Tibial nerve (tissue), 4 donors: ENCODE measurements around the gene FBXO30. TPM values are rescaled to one million over a fixed set of nuclear protein-coding genes. Genes with fewer than 3 reads are reported as not detected.

Experiments used
- DNase-seq, 2 donors: peaks; one replicate each; pipeline ENCODE4 v3.0.0-alpha.2; 2019; ENCODE audit warnings: low spot score in 2 of 2
- H3K27ac ChIP-seq, 4 donors: fragments of 200-600 bp; sonication (generic) in 3 of 4; one replicate each; pipeline ENCODE4 v1.5.1; 2017 to 2019; ENCODE audit warnings: mild to moderate bottlenecking in 1 of 4
- H3K27me3 ChIP-seq, 2 donors: fragments of 200-600 bp; sonication (generic) in 1 of 2; one replicate each; pipeline versions ENCODE4 v1.5.1 to v1.6.0; 2017 to 2019
- H3K36me3 ChIP-seq, 3 donors: fragments of 200-600 bp; sonication (generic); one replicate each; pipeline ENCODE4 v1.5.1; 2018 to 2019
- H3K4me1 ChIP-seq, 4 donors: fragments of 200-600 bp; sonication (generic) in 3 of 4; one replicate each; pipeline ENCODE4 v1.5.1; 2017 to 2019
- H3K4me3 ChIP-seq, 4 donors: fragments of 200-600 bp; sonication (generic) in 3 of 4; one replicate each; pipeline ENCODE4 v1.5.1; 2017 to 2019; ENCODE audit warnings: mild to moderate bottlenecking in 1 of 4, moderate library complexity in 1 of 4
- H3K9me3 ChIP-seq, 4 donors: fragments of 200-600 bp; sonication (generic) in 3 of 4; one replicate each; pipeline ENCODE4 v1.5.1; 2017 to 2019
- EP300 ChIP-seq, 2 donors: sonication (generic); formaldehyde crosslinking; IDR thresholded peaks; one replicate each; pipeline ENCODE4 v1.6.1; 2017; ENCODE audit warnings: antibody characterized with exemption in 2 of 2, mild to moderate bottlenecking in 1 of 2
- POLR2A ChIP-seq, 2 donors: fragments of 450-650 bp; IDR thresholded peaks; one replicate each; pipeline ENCODE4 v1.6.1; 2017; ENCODE audit warnings: antibody characterized with exemption in 2 of 2, mild to moderate bottlenecking in 2 of 2, moderate library complexity in 2 of 2
- WGBS, 2 donors: methylation state at CpG; one replicate each; pipeline ENCODE4 v1.1.5; 2018; 5-methylcytosine and 5-hydroxymethylcytosine counted together
- total RNA-seq, 4 donors: library from RNA; depleted of rRNA; stranded (reverse); fragments of >200 nt; gene quantifications; one replicate each; pipeline ENCODE4 v1.1.0, GENCODE V29; 2016
- TF ChIP-seq, protein P1 (sequence below), 5 experiments: fragments of 200-600 bp in 3 of 5; fragments of 450-650 bp in 2 of 5; sonication (generic) in 3 of 5; IDR thresholded peaks; one replicate each; pipeline ENCODE4 v1.5.1; 2016 to 2019; ENCODE audit warnings: antibody characterized with exemption in 5 of 5, mild to moderate bottlenecking in 3 of 5, moderate library complexity in 2 of 5

FBXO30 gene, protein sequence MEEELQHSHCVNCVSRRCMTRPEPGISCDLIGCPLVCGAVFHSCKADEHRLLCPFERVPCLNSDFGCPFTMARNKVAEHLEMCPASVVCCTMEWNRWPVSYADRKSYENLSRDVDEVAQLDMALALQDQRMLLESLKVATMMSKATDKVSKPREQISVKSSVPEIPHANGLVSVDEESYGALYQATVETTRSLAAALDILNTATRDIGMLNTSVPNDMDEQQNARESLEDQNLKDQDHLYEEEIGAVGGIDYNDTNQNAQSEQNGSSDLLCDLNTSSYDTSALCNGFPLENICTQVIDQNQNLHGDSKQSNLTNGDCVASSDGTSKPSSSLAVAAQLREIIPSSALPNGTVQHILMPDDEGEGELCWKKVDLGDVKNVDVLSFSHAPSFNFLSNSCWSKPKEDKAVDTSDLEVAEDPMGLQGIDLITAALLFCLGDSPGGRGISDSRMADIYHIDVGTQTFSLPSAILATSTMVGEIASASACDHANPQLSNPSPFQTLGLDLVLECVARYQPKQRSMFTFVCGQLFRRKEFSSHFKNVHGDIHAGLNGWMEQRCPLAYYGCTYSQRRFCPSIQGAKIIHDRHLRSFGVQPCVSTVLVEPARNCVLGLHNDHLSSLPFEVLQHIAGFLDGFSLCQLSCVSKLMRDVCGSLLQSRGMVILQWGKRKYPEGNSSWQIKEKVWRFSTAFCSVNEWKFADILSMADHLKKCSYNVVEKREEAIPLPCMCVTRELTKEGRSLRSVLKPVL
- total RNA-seq = 1 to 10 TPM; 6.8 to 9.6 (median 8.2) TPM

DNA sequence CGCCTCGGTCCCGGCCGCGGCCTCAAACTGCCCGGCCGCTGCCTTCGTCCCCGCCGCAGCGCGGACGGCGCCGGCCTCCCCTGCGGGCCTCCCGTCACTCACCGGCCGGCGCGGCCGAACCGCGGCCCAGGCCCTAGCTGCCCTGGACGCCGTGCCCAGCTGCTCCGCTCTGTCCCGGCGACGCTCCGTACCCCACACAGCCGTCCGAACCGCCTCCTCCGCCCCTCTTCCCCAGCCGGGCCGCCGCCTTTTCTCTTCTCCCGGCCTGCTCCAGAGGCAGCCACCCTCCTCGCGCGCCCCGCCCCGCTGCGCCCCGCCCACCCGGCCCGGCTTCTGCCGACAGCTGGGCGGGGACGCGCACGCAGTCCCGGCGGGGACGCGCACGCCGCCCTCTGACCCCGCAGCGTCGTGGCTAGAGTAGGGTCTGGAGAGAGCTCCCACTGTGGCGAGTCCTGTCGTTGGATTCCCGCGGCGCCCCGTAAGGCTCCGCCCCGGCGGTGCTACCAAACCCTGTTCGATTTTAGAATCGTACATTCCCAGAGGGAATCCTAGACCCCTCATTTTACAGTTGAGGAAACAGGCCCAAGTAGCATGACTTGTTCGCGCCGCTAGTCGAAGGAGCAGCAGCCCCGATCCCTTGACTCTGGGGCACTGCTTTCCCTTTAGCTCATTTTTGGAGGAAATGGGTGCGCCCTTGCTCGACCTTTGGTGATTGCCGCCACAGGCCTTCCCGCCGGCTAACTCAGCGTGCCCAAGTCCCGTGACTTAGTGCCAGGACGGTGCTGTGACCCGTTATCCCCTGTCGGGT is at the start of gene FBXO30:
TSS of gene FBXO30 (minus strand) at position 295 of the 808 bp plus-strand sequence. CDS start 8,390 bp downstream, outside the sequence.
- peak within 1 kb of the TSS; percentile 85 to 98 (median 93) for H3K27ac ChIP-seq
- no peaks in the 10 kb centered on the region for H3K36me3 ChIP-seq
- peak within 1 kb of the TSS; percentile 70 to 81 (median 76) for H3K4me3 ChIP-seq
- H3K4me1 ChIP-seq = peaks cover 0 to 51% (median 11%) of the 10 kb centered on the region in 4 donors
- 0 to 1% methylated on average over 51 to 63 of the region's 88 CpGs for WGBS, 2 donors
- TF ChIP-seq, protein P1, sequence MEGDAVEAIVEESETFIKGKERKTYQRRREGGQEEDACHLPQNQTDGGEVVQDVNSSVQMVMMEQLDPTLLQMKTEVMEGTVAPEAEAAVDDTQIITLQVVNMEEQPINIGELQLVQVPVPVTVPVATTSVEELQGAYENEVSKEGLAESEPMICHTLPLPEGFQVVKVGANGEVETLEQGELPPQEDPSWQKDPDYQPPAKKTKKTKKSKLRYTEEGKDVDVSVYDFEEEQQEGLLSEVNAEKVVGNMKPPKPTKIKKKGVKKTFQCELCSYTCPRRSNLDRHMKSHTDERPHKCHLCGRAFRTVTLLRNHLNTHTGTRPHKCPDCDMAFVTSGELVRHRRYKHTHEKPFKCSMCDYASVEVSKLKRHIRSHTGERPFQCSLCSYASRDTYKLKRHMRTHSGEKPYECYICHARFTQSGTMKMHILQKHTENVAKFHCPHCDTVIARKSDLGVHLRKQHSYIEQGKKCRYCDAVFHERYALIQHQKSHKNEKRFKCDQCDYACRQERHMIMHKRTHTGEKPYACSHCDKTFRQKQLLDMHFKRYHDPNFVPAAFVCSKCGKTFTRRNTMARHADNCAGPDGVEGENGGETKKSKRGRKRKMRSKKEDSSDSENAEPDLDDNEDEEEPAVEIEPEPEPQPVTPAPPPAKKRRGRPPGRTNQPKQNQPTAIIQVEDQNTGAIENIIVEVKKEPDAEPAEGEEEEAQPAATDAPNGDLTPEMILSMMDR (IDR thresholded peaks at IDR 0.05) = peak in 3 of 5 experiments; percentile 13 to 75 (median 72)
- peak in 1 of 2 donors; percentile 92 for TF ChIP-seq EP300 (IDR thresholded peaks at IDR 0.05)
- TF ChIP-seq POLR2A (IDR thresholded peaks at IDR 0.05) = peak; percentile 78 to 84
- no peaks in the 10 kb centered on the region for H3K9me3 ChIP-seq
- DNase-seq = peak; percentile 77 to 86
- H3K27me3 ChIP-seq = no peaks in the 10 kb centered on the region

DNA sequence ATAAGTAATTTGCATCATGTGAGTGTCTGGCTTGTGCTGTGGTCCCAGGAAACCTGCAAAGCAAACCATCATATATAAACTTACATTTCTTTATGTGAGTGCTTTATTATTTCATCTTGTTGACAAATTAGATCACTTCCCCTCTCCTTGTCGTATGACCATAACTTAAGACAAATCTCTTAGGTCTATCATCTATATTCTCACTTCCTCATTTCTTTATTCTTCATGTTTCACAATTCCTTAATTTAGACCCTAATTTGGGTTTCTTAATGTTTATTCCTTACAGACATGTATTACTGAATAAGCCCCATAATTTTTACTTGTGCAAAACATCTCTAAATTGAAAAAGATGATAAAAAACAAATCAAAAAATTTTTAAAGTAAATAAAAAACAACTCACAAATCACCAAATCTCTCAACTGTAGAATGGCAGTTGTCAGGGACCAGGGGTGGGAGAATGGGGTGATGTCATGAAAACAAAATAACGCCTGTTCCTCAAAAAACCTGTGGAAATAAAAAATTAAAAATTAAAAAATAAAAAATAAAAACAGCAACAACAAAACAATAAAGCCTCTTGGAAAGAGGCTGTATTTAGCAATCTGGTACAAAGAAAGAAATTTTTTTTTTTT is 49.5 kb upstream of the FBXO30 start:
- WGBS, 2 donors = 76 to 84% methylated on average over 2 of the region's 2 CpGs
- no peaks in the 10 kb centered on the region for H3K27me3 ChIP-seq
- peaks cover 0 to 15% (median 6%) of the 10 kb centered on the region in 4 donors for H3K9me3 ChIP-seq
- peaks cover 0 to 12% (median 0%) of the 10 kb centered on the region in 3 donors for H3K36me3 ChIP-seq
- no peak for DNase-seq
- TF ChIP-seq POLR2A (IDR thresholded peaks at IDR 0.05) (no peak), EP300 (IDR thresholded peaks at IDR 0.05) (no peak)
- TF ChIP-seq, protein P1 (IDR thresholded peaks at IDR 0.05) = no peak
- peaks cover 0 to 3% (median 0%) of the 10 kb centered on the region in 4 donors for H3K4me1 ChIP-seq
- no peak overlapping the region for H3K4me3 ChIP-seq
- H3K27ac ChIP-seq = no peak overlapping the region

DNA sequence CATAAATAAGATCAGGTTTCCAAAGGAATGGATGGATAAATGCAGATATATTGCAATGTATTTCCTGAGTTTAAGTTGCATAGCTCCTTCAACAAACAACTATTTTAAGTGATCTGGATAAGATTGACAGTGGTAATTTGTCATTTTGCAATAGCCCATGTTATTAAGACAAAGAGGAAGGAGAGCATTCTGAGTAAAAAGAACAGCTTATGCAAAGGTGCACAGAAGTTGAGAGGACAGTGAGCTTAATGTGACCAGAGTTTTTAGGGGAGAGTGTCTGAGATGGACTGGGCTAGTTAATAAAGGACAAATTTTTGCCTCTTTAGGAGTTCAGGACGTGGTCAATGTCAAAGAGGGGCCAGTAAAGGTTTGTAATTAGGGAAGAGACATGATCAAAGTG is 48.8 kb upstream of the FBXO30 start:
- H3K9me3 ChIP-seq = peaks cover 0 to 15% (median 6%) of the 10 kb centered on the region in 4 donors
- no peaks in the 10 kb centered on the region for H3K27me3 ChIP-seq
- H3K27ac ChIP-seq = no peak overlapping the region
- WGBS, 2 donors = 59 to 60% methylated on average over 1 of the region's 1 CpG
- TF ChIP-seq EP300 (IDR thresholded peaks at IDR 0.05) (no peak), POLR2A (IDR thresholded peaks at IDR 0.05) (no peak)
- TF ChIP-seq, protein P1 (IDR thresholded peaks at IDR 0.05) = no peak
- peaks cover 0 to 3% (median 0%) of the 10 kb centered on the region in 4 donors for H3K4me1 ChIP-seq
- H3K4me3 ChIP-seq = no peak overlapping the region
- no peak for DNase-seq
- peaks cover 0 to 16% (median 0%) of the 10 kb centered on the region in 3 donors for H3K36me3 ChIP-seq

DNA sequence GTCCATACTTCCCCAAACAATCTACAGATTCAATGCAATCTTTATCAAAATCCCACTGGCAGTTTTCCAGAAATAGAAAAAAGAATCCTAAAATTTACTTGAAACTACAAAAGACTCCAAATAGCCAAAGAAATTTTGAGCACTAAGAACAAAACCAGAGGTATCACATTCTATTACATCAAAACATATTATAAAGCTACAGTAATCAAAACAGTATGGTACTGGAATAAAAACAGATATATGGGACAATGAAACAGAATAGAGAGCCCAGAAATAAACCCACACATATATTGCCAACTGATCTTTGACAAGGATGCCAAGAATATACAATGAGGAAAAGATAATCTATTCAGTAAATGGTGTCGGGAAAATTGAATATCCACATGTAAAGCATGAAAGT is 46.0 kb upstream of the FBXO30 start:
- 97 to 98% methylated on average over 1 of the region's 1 CpG for WGBS, 2 donors
- Histone ChIP-seq H3K9me3 (peaks cover 0 to 17% (median 6%) of the 10 kb centered on the region in 4 donors), H3K27ac (no peak overlapping the region), H3K36me3 (peaks cover 0 to 19% (median 0%) of the 10 kb centered on the region in 3 donors), H3K4me3 (no peak overlapping the region), H3K4me1 (no peaks in the 10 kb centered on the region), H3K27me3 (no peaks in the 10 kb centered on the region)
- TF ChIP-seq EP300 (IDR thresholded peaks at IDR 0.05) (no peak), POLR2A (IDR thresholded peaks at IDR 0.05) (no peak)
- TF ChIP-seq, protein P1 (IDR thresholded peaks at IDR 0.05) = no peak
- no peak for DNase-seq
